H1 (cell line): ENCODE data around the gene SLC2A11. TPM values are rescaled to one million over a fixed set of nuclear protein-coding genes. Genes with fewer than 3 reads are reported as not detected.
A peak's percentile ranks its signal among the peaks of the same experiment; 100 is the strongest.

Source experiments
- ATF2 ChIP-seq: IDR thresholded peaks from 2 replicates; pipeline ENCODE4 v1.6.1; 2012; ENCODE audit warnings: low read length, inconsistent platforms
- ATF3 ChIP-seq: IDR thresholded peaks from 2 replicates; pipeline ENCODE4 v1.6.1; 2011; ENCODE audit warnings: low read depth, mild to moderate bottlenecking, low read length; ENCODE audit not compliant: insufficient read depth
- BCL11A ChIP-seq, 2 experiments: IDR thresholded peaks; one replicate each; pipeline ENCODE4 v1.6.1; 2011; ENCODE audit warnings: low read depth in 2 of 2, low read length in 2 of 2, mild to moderate bottlenecking in 2 of 2
- BRCA1 ChIP-seq: IDR thresholded peaks from 2 replicates; pipeline ENCODE4 v1.6.1; 2012; ENCODE audit warnings: low read depth, low read length, improper control_type of control experiment
- CHD1 ChIP-seq: IDR thresholded peaks from 2 replicates; pipeline ENCODE4 v1.6.1; 2012; ENCODE audit warnings: low read depth, low read length, improper control_type of control experiment
- CREB1 ChIP-seq: IDR thresholded peaks from 2 replicates; pipeline ENCODE4 v1.6.1; 2012; ENCODE audit warnings: inconsistent platforms
- FOSL1 ChIP-seq: IDR thresholded peaks from 2 replicates; pipeline ENCODE4 v1.6.1; 2011; ENCODE audit warnings: mild to moderate bottlenecking, low read depth, low read length, moderate library complexity; ENCODE audit not compliant: insufficient read depth
- HDAC6 ChIP-seq: IDR thresholded peaks from one replicate; pipeline ENCODE4 v1.7.1; 2012; ENCODE audit warnings: low read depth, mild to moderate bottlenecking, inconsistent platforms, low read length, moderate library complexity
- JUN ChIP-seq: IDR thresholded peaks from 2 replicates; pipeline ENCODE4 v1.6.1; 2011; ENCODE audit warnings: low read depth, mild to moderate bottlenecking, improper control_type of control experiment, low read length
- JUND ChIP-seq: IDR thresholded peaks from 2 replicates; pipeline ENCODE4 v1.6.1; 2011; ENCODE audit warnings: mild to moderate bottlenecking, improper control_type of control experiment, low read length
- POLR2A ChIP-seq, 2 experiments: IDR thresholded peaks; 1 replicate in 1 of 2; 2 replicates in 1 of 2; pipeline ENCODE4 v1.6.1; 2011; ENCODE audit warnings: low read depth in 2 of 2, low read length in 2 of 2, mild to moderate bottlenecking in 2 of 2; ENCODE audit errors: control extremely low read depth in 1 of 2
- POU5F1 ChIP-seq: IDR thresholded peaks from 2 replicates; pipeline ENCODE4 v1.6.1; 2011; ENCODE audit warnings: low read depth, mild to moderate bottlenecking, low read length, moderate library complexity
- RAD21 ChIP-seq, 2 experiments: IDR thresholded peaks in 1 of 2; conservative IDR thresholded peaks in 1 of 2; 2 replicates each; pipeline ENCODE4 v1.6.1; 2011; ENCODE audit warnings: low read depth in 2 of 2, low read length in 2 of 2, improper control_type of control experiment in 1 of 2, inconsistent platforms in 1 of 2, mild to moderate bottlenecking in 1 of 2, moderate library complexity in 1 of 2
- RNF2 ChIP-seq: fragments of 200-900, 300-1000 bp; sonication (generic); IDR thresholded peaks from 2 replicates; pipeline ENCODE4 v1.7.1; 2016; ENCODE audit warnings: borderline replicate concordance, low read depth, mild to moderate bottlenecking, antibody characterized with exemption, low read length; ENCODE audit not compliant: poor library complexity, severe bottlenecking; ENCODE audit errors: missing control alignments
- RXRA ChIP-seq: IDR thresholded peaks from 2 replicates; pipeline ENCODE4 v1.6.1; 2011; ENCODE audit warnings: low read depth, mild to moderate bottlenecking, low read length, moderate library complexity; ENCODE audit not compliant: insufficient read depth
- SIRT6 ChIP-seq: IDR thresholded peaks from one replicate; pipeline ENCODE4 v1.7.1; 2012; ENCODE audit warnings: low read length, inconsistent platforms
- SP2 ChIP-seq: IDR thresholded peaks from 2 replicates; pipeline ENCODE4 v1.6.1; 2012; ENCODE audit warnings: mild to moderate bottlenecking, low read length, inconsistent platforms
- SP4 ChIP-seq: IDR thresholded peaks from 2 replicates; pipeline ENCODE4 v1.6.1; 2012; ENCODE audit warnings: low read length, inconsistent platforms
- TBP ChIP-seq: IDR thresholded peaks from 2 replicates; pipeline ENCODE4 v1.6.1; 2011; ENCODE audit warnings: low read depth, low read length, improper control_type of control experiment
- TEAD4 ChIP-seq: IDR thresholded peaks from 2 replicates; pipeline ENCODE4 v1.6.1; 2012; ENCODE audit warnings: low read depth, low read length, inconsistent platforms, mixed read lengths
- YY1 ChIP-seq: IDR thresholded peaks from 2 replicates; pipeline ENCODE4 v1.6.1; 2011; ENCODE audit warnings: low read depth, mild to moderate bottlenecking, low read length
- polyA plus RNA-seq, 7 experiments: library from polyadenylated mRNA; depleted of rRNA in 3 of 7; stranded (reverse) in 5 of 7; unstranded in 2 of 7; fragments of >200 nt in 5 of 7; fragments of 200-250 nt in 2 of 7; gene quantifications; 1 replicate in 5 of 7; 2 replicates in 1 of 7; 4 replicates in 1 of 7; pipeline versions ENCODE4 v1.2.1 to v1.2.3, GENCODE V29; 2011 to 2013; ENCODE audit warnings: missing spikeins in 2 of 7, mixed read lengths in 2 of 7
- total RNA-seq: library from RNA; stranded (reverse); fragmentation: NEBNext Ultra II Directional; extraction: Animal tissue kit (Norgen Biotek cat#: 25700); gene quantifications from 2 replicates; pipeline ENCODE4 v1.2.1, GENCODE V29; 2021
- TF ChIP-seq, protein P1 (sequence below): IDR thresholded peaks from 2 replicates; pipeline ENCODE4 v1.6.1; 2012; ENCODE audit warnings: inconsistent platforms

Gene SLC2A11
- total and polyA plus RNA-seq, 2 of the 8 experiments (the other 6 are each of a cell fraction or from before 2014, with no cell fraction given), result 10.7 to 12.5 TPM

GRCh38 chr22:23894710-23895598, 37.3 kb downstream of the SLC2A11 start (continued):
- no peak; a peak in 1 of 3 replicates for TF ChIP-seq POLR2A (IDR thresholded peaks at IDR 0.05; ENCODE audit: control extremely low read depth in 1 of 2, low read depth in 2 of 2, low read length in 2 of 2)
- no peak for TF ChIP-seq JUN
- TF ChIP-seq FOSL1, result no peak
- no peak for TF ChIP-seq BRCA1
- TF ChIP-seq TBP, result peak; percentile 22; the same call in 1 of the 2 replicates
- no peak for TF ChIP-seq ATF2
- TF ChIP-seq BCL11A (IDR thresholded peaks at IDR 0.05; ENCODE audit: low read depth in 2 of 2, low read length in 2 of 2), result no peak
- no peak for TF ChIP-seq SP2
- peak; percentile 46; the same call in 1 of the 2 replicates for TF ChIP-seq TEAD4
- TF ChIP-seq, protein P1, sequence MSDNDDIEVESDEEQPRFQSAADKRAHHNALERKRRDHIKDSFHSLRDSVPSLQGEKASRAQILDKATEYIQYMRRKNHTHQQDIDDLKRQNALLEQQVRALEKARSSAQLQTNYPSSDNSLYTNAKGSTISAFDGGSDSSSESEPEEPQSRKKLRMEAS, result peak; percentile 86
- TF ChIP-seq POU5F1, result no peak
- no peak for TF ChIP-seq HDAC6
- TF ChIP-seq RAD21 (IDR thresholded peaks at IDR 0.05 in 1 of 2, conservative IDR thresholded peaks at IDR 0.05 in 1 of 2; ENCODE audit: low read depth in 2 of 2, low read length in 2 of 2), result peak; percentile 23 to 40; a peak in 3 of 4 replicates
- TF ChIP-seq RXRA, result no peak
- TF ChIP-seq CREB1, result peak; percentile 36; the same call in 1 of the 2 replicates
- TF ChIP-seq SIRT6, result no peak
- no peak for TF ChIP-seq ATF3
- TF ChIP-seq SP4, result no peak
- no peak for TF ChIP-seq RNF2
- TF ChIP-seq YY1, result no peak
- TF ChIP-seq CHD1, result no peak
- TF ChIP-seq JUND, result no peak
